Measurements from ENCODE around the gene NOLC1. TPM values are rescaled to one million over a fixed set of nuclear protein-coding genes. Genes with fewer than 3 reads are reported as not detected.
A peak's percentile ranks its signal among the peaks of the same experiment; 100 is the strongest.

The NOLC1 gene
- polyA plus RNA-seq, 3 donors, result 10.0 to 32.1 (median 19.3) TPM

- intact Hi-C loops (cut with micrococcal nuclease), result no loop called here
- peaks cover 59% of the 10 kb centered on the region for H3K79me2 ChIP-seq (ENCODE audit: insufficient read depth, low read length)
- no peak for TF ChIP-seq CTCF (IDR thresholded peaks at IDR 0.05)
- H3K27me3 ChIP-seq (ENCODE audit: control insufficient read depth in 2 of 2, insufficient read depth in 2 of 2, low read length in 2 of 2), result no peaks in the 10 kb centered on the region
- Mint-ChIP-seq H3K9me3 (no peaks in the 10 kb centered on the region), H3K36me3 (no peaks in the 10 kb centered on the region), H3K27me3 (ENCODE audit: low read depth in 3 of 3) (peaks cover 0 to 6% (median 3%) of the 10 kb centered on the region in 3 donors), H3K27ac (peak within 1 kb of the TSS; percentile 84 to 95 (median 90)), H3K4me3 (peak within 1 kb of the TSS; percentile 89 to 93), H3K4me1 (peaks cover 53% of the 10 kb centered on the region)
- peak within 1 kb of the TSS; percentile 92 for H2AFZ ChIP-seq (ENCODE audit: insufficient read depth, low read depth, low read length, poor library complexity, severe bottlenecking)
- no peaks in the 10 kb centered on the region for H3K36me3 ChIP-seq (replicated peaks in 1 of 2; ENCODE audit: control insufficient read depth in 1 of 2, insufficient read depth in 2 of 2, low read length in 2 of 2)
- peak within 1 kb of the TSS; percentile 80 to 94 for H3K27ac ChIP-seq (ENCODE audit: low read depth in 1 of 2, low read length in 2 of 2)
- H3K4me2 ChIP-seq (replicated peaks; ENCODE audit: extremely low read depth, low read length, poor library complexity, severe bottlenecking), result peak within 1 kb of the TSS; percentile 89
- peaks cover 50 to 56% of the 10 kb centered on the region in 2 donors for H3K4me1 ChIP-seq (ENCODE audit: control insufficient read depth in 1 of 2, insufficient read depth in 2 of 2, low read length in 2 of 2)
- WGBS (ENCODE audit: insufficient coverage), result under 1% methylated on average over 95 of the region's 104 CpGs
- DNase-seq, result peak; percentile 67 to 78 (median 75)
- H4K20me1 ChIP-seq (ENCODE audit: insufficient read depth, low read length), result peaks cover 32% of the 10 kb centered on the region
- H3K4me3 ChIP-seq (replicated peaks in 1 of 3; ENCODE audit: low read depth in 2 of 3, low read length in 3 of 3), result peak within 1 kb of the TSS; percentile 90 to 97 (median 96)
- H3K9ac ChIP-seq (ENCODE audit: insufficient read depth, low read length, poor library complexity, severe bottlenecking), result peak within 1 kb of the TSS; percentile 94
- no peaks in the 10 kb centered on the region for H3K9me3 ChIP-seq (replicated peaks in 1 of 2; ENCODE audit: control insufficient read depth in 1 of 2, insufficient read depth in 1 of 2, low read length in 2 of 2)
Observed at GRCh38 chr10:102120142-102120990, 31.8 kb upstream of the NOLC1 start, which contains the start of gene LDB1. Gene LDB1, minus strand, starts transcription at chr10:102120368. Its CDS starts 258 bp downstream, at chr10:102120110.

DNA sequence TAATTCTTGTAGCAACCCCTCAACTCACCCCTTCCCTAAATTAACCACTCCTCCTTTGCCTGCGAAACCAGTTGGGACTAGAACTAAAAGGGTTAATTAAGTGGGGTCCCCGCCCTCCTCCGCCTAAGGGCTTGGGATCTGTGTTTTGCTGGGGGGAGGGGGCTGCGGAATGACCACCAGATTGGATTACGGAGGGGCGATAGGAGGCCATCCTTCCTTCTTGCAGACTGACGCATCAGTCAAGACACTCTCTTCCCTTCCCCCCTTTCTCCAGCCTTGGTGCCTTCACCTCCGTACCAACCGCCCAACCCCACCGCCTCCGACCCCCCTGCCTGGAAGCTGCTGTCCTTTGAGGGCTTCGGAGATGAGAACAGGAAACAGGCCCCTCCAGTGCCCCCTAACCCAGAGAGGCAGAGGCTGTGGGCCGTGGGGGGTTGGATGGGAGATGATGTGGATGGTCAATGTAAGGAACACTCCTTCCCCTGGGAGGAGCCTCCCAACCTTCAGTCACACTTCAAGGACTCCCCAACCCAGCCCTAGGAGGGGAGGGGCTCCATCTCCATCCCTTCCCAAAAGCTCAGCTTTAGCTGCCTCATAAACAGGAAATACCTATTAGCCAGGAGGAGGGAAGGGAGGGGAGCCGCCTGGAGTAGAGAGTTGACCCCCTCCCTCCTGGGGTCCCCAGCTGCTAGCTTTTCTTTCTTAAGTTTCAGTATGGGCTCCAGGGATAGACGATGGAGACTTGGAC is 31.0 kb upstream of the NOLC1 start:
- peak overlapping the region in 1 of 2 donors; percentile 94 for H3K27ac ChIP-seq (ENCODE audit: low read depth in 1 of 2, low read length in 2 of 2)
- peaks cover 0 to 6% (median 3%) of the 10 kb centered on the region in 3 donors for H3K27me3 Mint-ChIP-seq (ENCODE audit: low read depth in 3 of 3)
- TF ChIP-seq CTCF (IDR thresholded peaks at IDR 0.05), result no peak
- H3K9me3 Mint-ChIP-seq, result no peaks in the 10 kb centered on the region
- peaks cover 51% of the 10 kb centered on the region for H3K79me2 ChIP-seq (ENCODE audit: insufficient read depth, low read length)
- H3K9ac ChIP-seq (ENCODE audit: insufficient read depth, low read length, poor library complexity, severe bottlenecking), result peak overlapping the region; percentile 94
- peak overlapping the region; percentile 90 to 97 (median 96) for H3K4me3 ChIP-seq (replicated peaks in 1 of 3; ENCODE audit: low read depth in 2 of 3, low read length in 3 of 3)
- no peaks in the 10 kb centered on the region for H3K27me3 ChIP-seq (ENCODE audit: control insufficient read depth in 2 of 2, insufficient read depth in 2 of 2, low read length in 2 of 2)
- peak overlapping the region; percentile 89 for H3K4me2 ChIP-seq (replicated peaks; ENCODE audit: extremely low read depth, low read length, poor library complexity, severe bottlenecking)
- H3K9me3 ChIP-seq (replicated peaks in 1 of 2; ENCODE audit: control insufficient read depth in 1 of 2, insufficient read depth in 1 of 2, low read length in 2 of 2), result no peaks in the 10 kb centered on the region
- 5% methylated on average over 4 of the region's 15 CpGs for WGBS (ENCODE audit: insufficient coverage)
- peaks cover 42 to 48% of the 10 kb centered on the region in 2 donors for H3K4me1 ChIP-seq (ENCODE audit: control insufficient read depth in 1 of 2, insufficient read depth in 2 of 2, low read length in 2 of 2)
- peak in 1 of 3 donors; percentile 21 for DNase-seq
- peak overlapping the region; percentile 92 for H2AFZ ChIP-seq (ENCODE audit: insufficient read depth, low read depth, low read length, poor library complexity, severe bottlenecking)
- no peaks in the 10 kb centered on the region for H3K36me3 Mint-ChIP-seq
- H3K27ac Mint-ChIP-seq, result peak overlapping the region in 5 of 7 donors; percentile 63 to 90 (median 77)
- peaks cover 32% of the 10 kb centered on the region for H4K20me1 ChIP-seq (ENCODE audit: insufficient read depth, low read length)
- intact Hi-C loops (cut with micrococcal nuclease), result no loop called here
- H3K4me3 Mint-ChIP-seq, result peak overlapping the region; percentile 88 to 89
- H3K36me3 ChIP-seq (replicated peaks in 1 of 2; ENCODE audit: control insufficient read depth in 1 of 2, insufficient read depth in 2 of 2, low read length in 2 of 2), result no peaks in the 10 kb centered on the region
- peaks cover 45% of the 10 kb centered on the region for H3K4me1 Mint-ChIP-seq

Measured in CD14-positive monocyte (primary cell).